H9 (cell line): Measurements from ENCODE around the gene MYLK. TPM values are rescaled to one million over a fixed set of nuclear protein-coding genes. Genes with fewer than 3 reads are reported as not detected.

Experiments used
- DNase-seq: peaks from one replicate; pipeline ENCODE4 v3.0.0-alpha.2; 2017
- H2AFZ ChIP-seq: one replicate; pipeline ENCODE4 v1.6.1; 2013; ENCODE audit warnings: mild to moderate bottlenecking, low read length, control low read depth, moderate library complexity
- H2AK5ac ChIP-seq: 2 replicates; pipeline ENCODE4 v1.6.1; 2013; ENCODE audit warnings: low read length, control low read depth, mixed read lengths; ENCODE audit not compliant: insufficient read length
- H2BK120ac ChIP-seq: one replicate; pipeline ENCODE4 v1.6.1; 2013; ENCODE audit warnings: low read depth, mild to moderate bottlenecking, low read length, control low read depth, inconsistent platforms; ENCODE audit not compliant: poor library complexity, severe bottlenecking
- H2BK12ac ChIP-seq: 2 replicates; pipeline ENCODE4 v1.6.1; 2013; ENCODE audit warnings: low read length, control low read depth, mixed read lengths, low read depth; ENCODE audit not compliant: insufficient read length
- H2BK15ac ChIP-seq: 2 replicates; pipeline ENCODE4 v1.6.1; 2013; ENCODE audit warnings: low read depth, low read length, control low read depth
- H2BK20ac ChIP-seq: one replicate; pipeline ENCODE4 v1.6.1; 2013; ENCODE audit warnings: low read depth, mild to moderate bottlenecking, low read length, control low read depth, inconsistent platforms; ENCODE audit not compliant: poor library complexity, severe bottlenecking
- H2BK5ac ChIP-seq: 2 replicates; pipeline ENCODE4 v1.6.1; 2013; ENCODE audit warnings: low read length, control low read depth, mixed read lengths; ENCODE audit not compliant: insufficient read length
- H3K14ac ChIP-seq: 2 replicates; pipeline ENCODE4 v1.6.1; 2013; ENCODE audit warnings: low read length, control low read depth; ENCODE audit not compliant: insufficient read depth
- H3K18ac ChIP-seq: 2 replicates; pipeline ENCODE4 v1.6.1; 2013; ENCODE audit warnings: low read depth, mild to moderate bottlenecking, mixed read lengths, low read length, control low read depth; ENCODE audit not compliant: insufficient read length
- H3K23ac ChIP-seq: 2 replicates; pipeline ENCODE4 v1.6.1; 2013; ENCODE audit warnings: low read length, control low read depth, mixed read lengths, low read depth; ENCODE audit not compliant: insufficient read length
- H3K23me2 ChIP-seq: 2 replicates; pipeline ENCODE4 v1.6.1; 2013; ENCODE audit warnings: low read depth, mild to moderate bottlenecking, mixed read lengths, low read length, control low read depth; ENCODE audit not compliant: insufficient read length, poor library complexity, severe bottlenecking
- H3K27ac ChIP-seq: 2 replicates; pipeline ENCODE4 v1.5.1; 2013; ENCODE audit warnings: low read length, control low read depth, mixed read lengths, low read depth; ENCODE audit not compliant: insufficient read length
- H3K27me3 ChIP-seq: 2 replicates; pipeline ENCODE4 v1.6.1; 2013; ENCODE audit warnings: low read length, control low read depth, inconsistent platforms; ENCODE audit not compliant: insufficient read depth
- H3K4ac ChIP-seq: 2 replicates; pipeline ENCODE4 v1.6.1; 2013; ENCODE audit warnings: low read depth, mild to moderate bottlenecking, control low read depth, inconsistent platforms, low read length, moderate library complexity
- H3K4me1 ChIP-seq: 2 replicates; pipeline ENCODE4 v1.6.1; 2013; ENCODE audit warnings: low read length, control low read depth, inconsistent platforms; ENCODE audit not compliant: insufficient read depth
- H3K4me2 ChIP-seq: 2 replicates; pipeline ENCODE4 v1.6.1; 2013; ENCODE audit warnings: low read length, control low read depth, mixed read lengths; ENCODE audit not compliant: insufficient read length, insufficient read depth
- H3K56ac ChIP-seq: 2 replicates; pipeline ENCODE4 v1.6.1; 2013; ENCODE audit warnings: low read depth, mild to moderate bottlenecking, mixed read lengths, low read length, control low read depth; ENCODE audit not compliant: insufficient read length
- H3K79me1 ChIP-seq: 2 replicates; pipeline ENCODE4 v1.6.1; 2013; ENCODE audit warnings: low read depth, mild to moderate bottlenecking, moderate library complexity, low read length, control low read depth, inconsistent platforms; ENCODE audit not compliant: insufficient read depth, poor library complexity, severe bottlenecking
- H3K79me2 ChIP-seq: 2 replicates; pipeline ENCODE4 v1.6.1; 2013; ENCODE audit warnings: low read length, control low read depth, inconsistent platforms; ENCODE audit not compliant: insufficient read depth
- H3K9ac ChIP-seq: 2 replicates; pipeline ENCODE4 v1.6.1; 2013; ENCODE audit warnings: low read length, control low read depth, mixed read lengths; ENCODE audit not compliant: insufficient read length; ENCODE audit errors: extremely low read depth
- H3K9me3 ChIP-seq: one replicate; pipeline ENCODE4 v1.6.1; 2013; ENCODE audit warnings: low read depth, low read length, inconsistent platforms; ENCODE audit not compliant: control insufficient read depth
- H3T11ph ChIP-seq: one replicate; pipeline ENCODE4 v1.6.1; 2013; ENCODE audit warnings: mild to moderate bottlenecking, low read length, control low read depth, inconsistent platforms
- H4K20me1 ChIP-seq: one replicate; pipeline ENCODE4 v1.6.1; 2013; ENCODE audit not compliant: control insufficient read depth, insufficient read length, insufficient read depth
- H4K5ac ChIP-seq: 2 replicates; pipeline ENCODE4 v1.6.1; 2013; ENCODE audit warnings: low read depth, mild to moderate bottlenecking, mixed read lengths, low read length, control low read depth; ENCODE audit not compliant: insufficient read length
- H4K8ac ChIP-seq: replicated peaks from 2 replicates; pipeline ENCODE4 v1.6.1; 2013; ENCODE audit warnings: low read length, control low read depth, mixed read lengths, low read depth; ENCODE audit not compliant: insufficient read length
- H4K91ac ChIP-seq: 2 replicates; pipeline ENCODE4 v1.6.1; 2013; ENCODE audit warnings: low read depth, mild to moderate bottlenecking, moderate library complexity, mixed read lengths, low read length, control low read depth; ENCODE audit not compliant: insufficient read length
- H3K27ac Mint-ChIP-seq, 3 experiments: 2 replicates in 2 of 3; 3 replicates in 1 of 3; pipeline ENCODE4 v1.8.0; 2020 to 2021; ENCODE audit warnings: mixed read lengths in 3 of 3, mild to moderate bottlenecking in 1 of 3, moderate library complexity in 1 of 3
- H3K27me3 Mint-ChIP-seq: 2 replicates; pipeline ENCODE4 v1.8.0; 2021; ENCODE audit warnings: low read depth, mild to moderate bottlenecking, moderate library complexity, mixed read lengths
- H3K36me3 Mint-ChIP-seq, 3 experiments: 2 replicates in 2 of 3; 3 replicates in 1 of 3; pipeline ENCODE4 v1.8.0; 2020 to 2021; ENCODE audit warnings: low read depth in 3 of 3, mixed read lengths in 3 of 3; ENCODE audit not compliant: insufficient read depth in 1 of 3
- H3K4me1 Mint-ChIP-seq, 2 experiments: 2 replicates each; pipeline ENCODE4 v1.8.0; 2020; ENCODE audit warnings: mixed read lengths in 2 of 2
- H3K4me3 Mint-ChIP-seq, 2 experiments: 2 replicates in 1 of 2; 3 replicates in 1 of 2; pipeline ENCODE4 v1.8.0; 2020 to 2021; ENCODE audit warnings: mild to moderate bottlenecking in 2 of 2, mixed read lengths in 2 of 2, moderate library complexity in 1 of 2
- H3K9me3 Mint-ChIP-seq, 2 experiments: 2 replicates in 1 of 2; 3 replicates in 1 of 2; pipeline ENCODE4 v1.8.0; 2020; ENCODE audit warnings: mild to moderate bottlenecking in 2 of 2, mixed read lengths in 2 of 2, moderate library complexity in 1 of 2
- CTCF ChIP-seq: fragments of 200-600 bp; sonication (generic); conservative IDR thresholded peaks from 3 replicates; pipeline ENCODE4 v1.8.0; 2021; ENCODE audit warnings: antibody characterized with exemption, mild to moderate bottlenecking
- WGBS: extraction: QIAGEN DNeasy Blood & Tissue Kit; methylation state at CpG from one replicate; pipeline ENCODE4 v1.1.7; 2013; ENCODE audit warnings: missing lambda C conversion rate, low lambda C conversion rate, mixed read lengths; ENCODE audit not compliant: insufficient read length; ENCODE audit errors: extremely low coverage; 5-methylcytosine and 5-hydroxymethylcytosine counted together
- total RNA-seq: library from RNA; stranded (reverse); gene quantifications from 2 replicates; pipeline ENCODE4 v1.2.1, GENCODE V29; 2021

The MYLK gene
- total RNA-seq, 1 experiment from 2014 or later: 10.1 TPM

- Histone ChIP-seq H3K79me2 (no peaks in the 10 kb centered on the region), H3K23me2 (no peaks in the 10 kb centered on the region), H4K5ac (no peak overlapping the region), H2AK5ac (no peak overlapping the region), H3T11ph (no peak overlapping the region), H3K27me3 (no peaks in the 10 kb centered on the region), H3K14ac (no peak overlapping the region), H2BK20ac (no peak overlapping the region), H3K56ac (no peak overlapping the region), H2BK5ac (no peak overlapping the region), H2BK12ac (no peak overlapping the region), H3K79me1 (no peaks in the 10 kb centered on the region), H3K4me1 (no peaks in the 10 kb centered on the region; the same call in 1 of the 2 replicates), H3K9me3 (no peaks in the 10 kb centered on the region), H2AFZ (no peak overlapping the region), H3K4me2 (no peak overlapping the region), H4K20me1 (no peaks in the 10 kb centered on the region), H4K8ac (no peak overlapping the region), H3K18ac (no peak overlapping the region), H3K4ac (no peak overlapping the region), H2BK120ac (no peak overlapping the region), H3K23ac (no peak overlapping the region), H4K91ac (no peak overlapping the region), H3K9ac (no peak overlapping the region), H2BK15ac (no peak overlapping the region), H3K27ac (no peak overlapping the region)
- Mint-ChIP-seq H3K4me3 (no peak overlapping the region), H3K9me3 (no peaks in the 10 kb centered on the region), H3K36me3 (peaks cover 0 to 3% (median 0%) of the 10 kb centered on the region in 3 experiments; a peak in 3 of 7 replicates), H3K27ac (no peak overlapping the region), H3K27me3 (no peaks in the 10 kb centered on the region), H3K4me1 (peaks cover 0 to 8% of the 10 kb centered on the region in 2 experiments; a peak in 2 of 4 replicates)
- TF ChIP-seq CTCF: no peak
- no CpG with 5 or more reads among the region's 3 CpGs for WGBS
- DNase-seq: no peak
Observed at GRCh38 chr3:123791417-123791816, 92.7 kb downstream of the MYLK start.
